HepG2 (cell line): Measurements from ENCODE around the gene RANBP3L. TPM values are rescaled to one million over a fixed set of nuclear protein-coding genes. Genes with fewer than 3 reads are reported as not detected.

Source experiments
- ATAC-seq: fragments of 200-7000 bp; cut with Tn5 transposase; 3 replicates; pipeline ENCODE4 v1.9.1; 2020; ENCODE audit warnings: mild to moderate bottlenecking, moderate library complexity
- BruUV-seq: library from RNA; stranded (reverse); fragments of 400-500 nt; replicated peaks from 2 replicates; lab custom pipeline; 2021; lab: Mats Ljungman, UMichigan
- CTCF ChIA-PET: fragments of 300-600 bp; formaldehyde crosslinking; extraction: SDS; loops from one replicate; lab custom pipeline; 2021; ENCODE audit warnings: low total read pairs, inconsistent platforms, low intra/inter-chr PET ratio; lab: Yijun Ruan, JAX
- POLR2A ChIA-PET: fragments of 350-600 bp; sonication (Branson Sonifier 250); formaldehyde crosslinking; loops from one replicate; lab custom pipeline; 2020; ENCODE audit warnings: antibody characterized with exemption, inconsistent platforms; lab: Yijun Ruan, JAX
- DNase-seq: peaks from one replicate; pipeline ENCODE4 v3.0.0-alpha.2; 2015; ENCODE audit warnings: low spot score
- FAIRE-seq: peaks from 3 replicates; lab custom pipeline; 2011; peaks lifted over from hg19 to GRCh38; lab: Jason Lieb, UNC
- H2AFZ ChIP-seq: one replicate; pipeline ENCODE4 v1.6.1; 2011; ENCODE audit warnings: low read length, inconsistent platforms
- H3K27ac ChIP-seq: fragments of 300-600 bp; 3 replicates; pipeline ENCODE4 v1.8.0; 2011; ENCODE audit warnings: mixed run types, mild to moderate bottlenecking, mixed read lengths, low read length, inconsistent platforms; ENCODE audit not compliant: insufficient read depth; ENCODE audit errors: extremely low read length
- H3K27me3 ChIP-seq, 2 experiments: fragments of 200-600 bp in 1 of 2; 2 replicates in 1 of 2; 3 replicates in 1 of 2; pipeline versions ENCODE4 v1.6.0 to v1.8.0; 2011; ENCODE audit warnings: low read length in 2 of 2, mild to moderate bottlenecking in 2 of 2, moderate library complexity in 2 of 2, inconsistent platforms in 1 of 2; ENCODE audit not compliant: insufficient read depth in 2 of 2, control insufficient read depth in 1 of 2
- H3K36me3 ChIP-seq, 2 experiments: fragments of 200-600 bp in 1 of 2; replicated peaks in 1 of 2; 2 replicates in 1 of 2; 3 replicates in 1 of 2; pipeline versions ENCODE4 v1.5.1 to v1.8.0; 2011; ENCODE audit warnings: low read length in 2 of 2, inconsistent platforms in 1 of 2; ENCODE audit not compliant: insufficient read depth in 2 of 2, control insufficient read depth in 1 of 2
- H3K4me1 ChIP-seq: 2 replicates; pipeline ENCODE4 v1.5.1; 2012; ENCODE audit warnings: low read length, inconsistent platforms; ENCODE audit not compliant: insufficient read depth
- H3K4me2 ChIP-seq: 2 replicates; pipeline ENCODE4 v1.6.0; 2011; ENCODE audit warnings: low read depth, low read length, inconsistent platforms
- H3K4me3 ChIP-seq, 3 experiments: fragments of 200-600 bp in 1 of 3; sonication (generic), shearing (Covaris generic) in 1 of 3; replicated peaks in 1 of 3; 2 replicates each; pipeline ENCODE4 v1.5.1; 2011 to 2016; ENCODE audit warnings: low read length in 3 of 3, inconsistent platforms in 2 of 3, low read depth in 2 of 3, mild to moderate bottlenecking in 2 of 3, control low read depth in 1 of 3, mixed read lengths in 1 of 3; ENCODE audit not compliant: insufficient read depth in 1 of 3
- H3K79me2 ChIP-seq: one replicate; pipeline ENCODE4 v1.6.1; 2011; ENCODE audit warnings: low read length, inconsistent platforms; ENCODE audit not compliant: insufficient read depth
- H3K9ac ChIP-seq: 2 replicates; pipeline ENCODE4 v1.6.0; 2011; ENCODE audit warnings: mild to moderate bottlenecking, low read depth, low read length, inconsistent platforms; ENCODE audit not compliant: insufficient read depth
- H3K9me3 ChIP-seq: 2 replicates; pipeline ENCODE4 v1.5.1; 2012; ENCODE audit warnings: mild to moderate bottlenecking, low read length
- H4K20me1 ChIP-seq: 2 replicates; pipeline ENCODE4 v1.6.0; 2011; ENCODE audit warnings: inconsistent platforms, mild to moderate bottlenecking, low read length, moderate library complexity; ENCODE audit not compliant: insufficient read depth
- GMEB1 ChIP-seq: sonication (generic); formaldehyde crosslinking; IDR thresholded peaks from 2 replicates; pipeline ENCODE4 v1.5.1; 2020; ENCODE audit warnings: missing genetic modification reagents, mild to moderate bottlenecking, borderline replicate concordance
- MLLT10 ChIP-seq: sonication (generic); formaldehyde crosslinking; IDR thresholded peaks from 2 replicates; pipeline ENCODE4 v1.4.0; 2020; ENCODE audit warnings: missing genetic modification reagents
- ZNF512B ChIP-seq: sonication (generic); formaldehyde crosslinking; IDR thresholded peaks from 2 replicates; pipeline ENCODE4 v1.5.1; 2020; ENCODE audit warnings: missing genetic modification reagents, mild to moderate bottlenecking, borderline replicate concordance
- ZNF713 ChIP-seq: sonication (generic); formaldehyde crosslinking; IDR thresholded peaks from 2 replicates; pipeline ENCODE4 v1.4.0; 2020; ENCODE audit warnings: mild to moderate bottlenecking, missing genetic modification reagents
- ZNF839 ChIP-seq: sonication (generic); formaldehyde crosslinking; IDR thresholded peaks from 2 replicates; pipeline ENCODE4 v1.4.0; 2020; ENCODE audit warnings: missing genetic modification reagents, mild to moderate bottlenecking, borderline replicate concordance
- ZNF879 ChIP-seq: sonication (generic); formaldehyde crosslinking; IDR thresholded peaks from 2 replicates; pipeline ENCODE4 v1.8.1; 2023; ENCODE audit warnings: missing genetic modification reagents
- WGBS: methylation state at CpG from one replicate; pipeline ENCODE4 v1.1.6; 2017; ENCODE audit warnings: low lambda C conversion rate; 5-methylcytosine and 5-hydroxymethylcytosine counted together
- in situ Hi-C: cut with HindIII; loops from 2 replicates; pipeline ENCODE4 v1.10.0; 2017; ENCODE audit warnings: low pct_unique_long_range_greater_than_20kb; ENCODE audit not compliant: extremely low pct_ligation_motif_present
- intact Hi-C: fragments of 100-400 bp; cut with micrococcal nuclease; formaldehyde crosslinking; loops from one replicate; pipeline ENCODE4 v1.10.0; 2022; ENCODE audit not compliant: unreplicated experiment
- polyA plus RNA-seq, 8 experiments: library from polyadenylated mRNA; depleted of rRNA in 3 of 8; stranded (reverse) in 7 of 8; unstranded in 1 of 8; fragments of >200 nt; fragmentation: Illumina TruSeq in 4 of 8; extraction: Trizol in 4 of 8; gene quantifications; 2 replicates each; pipeline versions ENCODE4 v1.2.1 to v1.2.3, GENCODE V29; 2011 to 2016; ENCODE audit warnings: low read depth in 4 of 8, missing spikeins in 1 of 8, mixed read lengths in 1 of 8; ENCODE audit not compliant: insufficient read depth in 1 of 8
- total RNA-seq, 5 experiments: library from RNA; depleted of rRNA; stranded (reverse); fragments of >200 nt; fragmentation: Illumina TruSeq; extraction: Trizol; gene quantifications; 2 replicates each; pipeline ENCODE4 v1.2.3, GENCODE V29; 2016; ENCODE audit warnings: low read depth in 1 of 5

The RANBP3L gene
- total and polyA plus RNA-seq, 2 of the 13 experiments (the other 11 are each of a cell fraction or from before 2014, with no cell fraction given), result 0.09 TPM; not detected in 1

- Histone ChIP-seq H3K4me3 (no peak overlapping the region), H3K4me2 (no peak overlapping the region), H3K9me3 (no peaks in the 10 kb centered on the region), H3K4me1 (no peaks in the 10 kb centered on the region), H4K20me1 (no peaks in the 10 kb centered on the region; the same call in 1 of the 2 replicates), H2AFZ (no peak overlapping the region), H3K9ac (no peak overlapping the region), H3K27ac (no peak overlapping the region), H3K36me3 (peaks cover 6 to 42% of the 10 kb centered on the region in 2 experiments), H3K27me3 (no peaks in the 10 kb centered on the region), H3K79me2 (no peaks in the 10 kb centered on the region)
- in situ Hi-C loops (no loop called here), intact Hi-C loops (no loop called here)
- no peak for ATAC-seq
- TF ChIP-seq ZNF879 (CRISPR knock-in tag) (no peak), ZNF512B (CRISPR knock-in tag) (no peak), MLLT10 (CRISPR knock-in tag) (no peak), ZNF713 (CRISPR knock-in tag) (no peak), GMEB1 (CRISPR knock-in tag) (no peak), ZNF839 (no peak)
- WGBS, result 94% methylated on average over 3 of the region's 3 CpGs
- ChIA-PET CTCF (no interaction called here), POLR2A (no interaction called here)
- no TSS peak for BruUV-seq
- FAIRE-seq, result no peak
- DNase-seq, result no peak
These were observed 92.0 kb downstream of the RANBP3L start for GRCh38 chr5:36209664-36210063.
